GM18909 (cell line): ENCODE data around the gene NFATC1.

ENCODE experiments used
- ATAC-seq: cut with Tn5 transposase; IDR thresholded peaks from one replicate; pipeline ENCODE4 v1.9.1; 2021; ENCODE audit warnings: mild to moderate bottlenecking; ENCODE audit not compliant: unreplicated experiment, poor library complexity

The NFATC1 gene

GRCh38 chr18:79436556-79437275 lies 41.0 kb downstream of the NFATC1 start:
- no peak for ATAC-seq

DNA sequence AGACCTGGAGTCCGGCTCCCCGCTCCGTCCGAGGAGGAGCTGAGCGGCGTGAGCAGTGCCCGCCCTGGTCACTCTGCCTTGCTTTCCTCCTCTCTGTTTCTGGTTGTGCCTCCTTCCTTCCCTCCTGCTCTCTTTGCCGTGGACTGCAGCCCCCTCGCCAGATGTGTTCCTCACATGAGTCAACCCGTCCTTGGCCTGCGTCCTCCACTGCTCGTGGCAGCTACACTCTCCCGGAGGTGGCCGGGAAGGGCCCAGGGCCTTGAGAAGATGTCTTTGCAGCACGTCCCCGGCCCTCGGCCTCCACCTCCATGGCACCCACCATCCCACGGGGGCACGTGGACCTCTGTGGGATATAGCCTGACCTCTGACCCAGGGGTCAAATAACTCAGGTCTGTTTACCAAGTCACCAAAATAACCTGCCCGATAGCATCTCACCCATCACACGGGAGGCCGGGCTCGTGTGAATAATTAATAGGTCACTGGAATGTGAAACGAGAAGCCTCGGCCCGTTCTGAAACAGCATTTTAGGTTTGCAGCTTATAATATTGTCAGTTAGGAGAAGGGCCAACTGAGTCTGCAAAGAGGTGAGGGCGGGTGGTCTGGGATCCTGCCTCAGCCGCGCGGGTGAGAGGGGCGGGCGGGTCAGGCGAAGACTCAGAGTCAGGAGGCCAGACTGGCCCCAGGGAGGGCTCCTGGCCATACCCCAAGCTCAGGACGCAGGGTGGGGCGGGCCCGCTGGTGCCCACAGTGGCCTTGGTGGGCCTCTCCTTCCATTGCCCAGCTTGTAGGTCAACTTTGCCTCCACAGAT lies 42.6 kb downstream of the NFATC1 start:
- peak; percentile 34 for ATAC-seq

DNA sequence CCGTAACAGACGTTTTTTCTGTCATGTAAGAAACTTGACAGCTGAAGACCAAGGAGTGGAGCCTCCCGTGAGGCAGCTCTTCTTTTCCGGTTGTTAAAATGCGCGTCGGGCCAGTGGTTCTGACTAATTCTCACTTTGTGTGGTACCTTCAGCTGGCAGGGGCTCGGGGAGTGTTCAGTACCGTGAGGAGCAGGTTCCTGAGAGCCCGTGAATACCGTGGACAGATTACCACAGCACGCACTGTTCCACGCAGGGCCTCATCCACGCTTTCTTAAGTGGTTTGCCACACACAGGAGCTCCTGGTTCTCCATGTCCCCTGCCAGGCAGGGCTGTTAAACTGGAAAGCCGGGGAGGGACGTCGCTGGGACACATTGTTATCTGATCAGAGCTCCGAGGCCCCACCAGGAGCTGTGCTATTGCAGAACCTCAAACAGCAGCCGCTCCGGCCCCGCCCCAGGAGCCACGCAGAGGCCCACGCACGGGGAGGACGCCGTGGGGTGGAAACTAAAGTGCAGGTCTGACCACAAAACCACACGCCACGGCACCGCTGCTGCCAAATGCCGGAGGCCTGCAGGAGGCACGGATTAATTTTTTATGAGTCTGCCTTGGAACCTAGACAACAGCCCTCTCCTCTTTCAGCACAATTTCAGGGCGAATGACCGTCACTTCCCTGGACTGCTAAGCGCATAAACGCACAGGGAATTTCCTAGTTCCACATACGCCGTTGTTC lies 43.3 kb downstream of the NFATC1 start:
- no peak for ATAC-seq

DNA sequence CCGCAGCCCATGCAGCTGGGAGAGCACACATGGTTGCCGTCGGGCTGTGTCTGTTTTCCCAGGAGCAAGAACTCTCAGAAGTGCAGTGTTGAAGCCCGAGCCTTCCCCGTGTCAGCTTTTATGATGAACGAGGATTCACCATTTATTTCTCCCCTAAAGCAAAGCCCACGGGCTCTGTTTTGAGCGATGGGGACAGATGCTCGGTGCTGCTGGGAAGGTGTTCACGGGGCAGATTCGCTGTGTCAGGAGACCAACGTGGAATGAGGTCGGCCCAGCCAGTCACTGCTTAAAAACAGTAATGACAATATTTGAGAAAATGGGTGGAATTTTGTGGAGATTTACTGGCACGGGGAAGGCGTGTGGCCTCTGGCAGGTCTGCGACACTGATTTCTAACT lies 43.9 kb downstream of the NFATC1 start:
- ATAC-seq = no peak

GRCh38 chr18:79440316-79441110 lies 44.8 kb downstream of the NFATC1 start:
- no peak for ATAC-seq

DNA sequence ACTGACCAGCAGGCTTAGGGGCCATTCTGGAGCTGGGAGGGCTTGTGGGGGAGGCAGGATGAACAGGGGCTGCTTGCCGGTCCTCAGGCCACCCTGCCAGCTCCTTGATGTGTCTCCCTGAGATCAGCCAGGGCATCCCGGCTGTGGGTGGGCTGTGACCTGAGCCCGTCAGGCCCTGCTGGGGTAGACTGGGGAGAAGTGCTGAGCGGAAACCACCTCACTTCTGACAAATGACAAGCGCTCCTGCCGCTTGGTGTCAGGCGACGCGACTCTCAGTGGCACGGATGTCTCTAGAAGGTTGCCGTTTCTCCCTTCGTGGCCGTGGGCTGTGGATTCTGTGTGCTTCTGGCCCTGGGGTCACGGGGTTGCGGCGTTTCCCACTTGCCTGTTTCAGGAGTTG lies 45.7 kb downstream of the NFATC1 start:
- no peak for ATAC-seq

DNA sequence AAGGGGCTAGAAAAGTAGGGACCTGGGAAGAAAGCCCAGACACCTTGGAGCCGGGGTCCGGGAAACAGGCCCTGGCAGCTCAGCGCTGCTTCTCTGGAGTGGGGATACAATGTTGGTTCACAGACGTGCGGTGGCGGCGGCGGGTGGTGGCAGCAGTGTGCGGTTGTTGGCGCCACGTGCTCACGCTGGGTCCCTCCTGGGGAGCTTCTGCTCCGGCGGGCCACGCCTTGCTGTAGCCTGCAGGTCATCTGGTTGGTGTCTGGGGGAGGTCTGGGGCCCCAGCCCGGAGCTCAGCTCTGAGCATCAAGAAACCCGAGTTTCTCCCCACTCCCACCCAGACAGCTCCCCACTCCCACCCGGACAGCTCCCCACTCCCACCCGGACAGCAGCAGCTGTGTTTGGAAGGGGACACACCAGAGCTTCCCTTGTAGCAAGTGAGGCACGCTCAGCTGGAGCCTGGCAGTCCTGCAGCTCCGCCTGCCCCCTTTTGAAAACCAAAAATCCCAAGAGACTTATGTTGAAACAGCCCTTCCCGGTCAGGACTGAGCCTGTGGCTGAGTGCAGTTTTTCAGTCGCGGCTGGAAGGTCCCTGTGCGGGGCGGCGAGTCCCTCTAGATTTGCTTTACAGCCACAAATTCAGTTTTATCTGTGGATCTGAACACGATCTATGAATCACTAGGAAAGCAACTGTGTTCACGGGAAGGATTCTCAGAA lies 46.9 kb downstream of the NFATC1 start:
- ATAC-seq = no peak

- no peak for ATAC-seq
Measured at GRCh38 chr18:79445221-79445620, 49.5 kb downstream of the NFATC1 start.

- no peak for ATAC-seq
Measured at GRCh38 chr18:79445696-79446561, 50.2 kb downstream of the NFATC1 start.

DNA sequence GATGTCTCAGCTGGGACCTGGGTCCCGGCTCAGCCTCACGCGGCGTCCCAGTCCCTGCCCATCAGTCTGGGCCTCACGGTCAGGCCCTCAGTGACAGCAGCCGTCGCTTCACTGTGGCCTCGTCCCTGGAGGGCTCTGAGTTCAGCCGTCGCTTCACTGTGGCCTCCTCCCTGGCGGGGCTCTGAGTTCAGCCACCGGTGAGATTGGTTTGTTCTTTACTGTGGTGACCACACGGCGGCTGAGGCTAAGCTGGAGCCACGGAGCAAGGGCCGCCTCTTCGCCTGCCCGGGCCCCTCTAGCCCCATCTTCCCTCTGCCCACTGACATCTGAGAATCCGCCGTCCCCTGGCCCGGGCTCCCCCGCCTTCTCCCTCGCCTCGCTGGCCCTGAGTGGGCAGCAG lies 51.2 kb downstream of the NFATC1 start:
- ATAC-seq = no peak

GRCh38 chr18:79447703-79448367 lies 52.1 kb downstream of the NFATC1 start:
- no peak for ATAC-seq

- ATAC-seq = no peak
Measured at GRCh38 chr18:79448621-79449020, 52.9 kb downstream of the NFATC1 start.

- ATAC-seq = no peak
Measured at GRCh38 chr18:79449551-79450288, 54.0 kb downstream of the NFATC1 start.

DNA sequence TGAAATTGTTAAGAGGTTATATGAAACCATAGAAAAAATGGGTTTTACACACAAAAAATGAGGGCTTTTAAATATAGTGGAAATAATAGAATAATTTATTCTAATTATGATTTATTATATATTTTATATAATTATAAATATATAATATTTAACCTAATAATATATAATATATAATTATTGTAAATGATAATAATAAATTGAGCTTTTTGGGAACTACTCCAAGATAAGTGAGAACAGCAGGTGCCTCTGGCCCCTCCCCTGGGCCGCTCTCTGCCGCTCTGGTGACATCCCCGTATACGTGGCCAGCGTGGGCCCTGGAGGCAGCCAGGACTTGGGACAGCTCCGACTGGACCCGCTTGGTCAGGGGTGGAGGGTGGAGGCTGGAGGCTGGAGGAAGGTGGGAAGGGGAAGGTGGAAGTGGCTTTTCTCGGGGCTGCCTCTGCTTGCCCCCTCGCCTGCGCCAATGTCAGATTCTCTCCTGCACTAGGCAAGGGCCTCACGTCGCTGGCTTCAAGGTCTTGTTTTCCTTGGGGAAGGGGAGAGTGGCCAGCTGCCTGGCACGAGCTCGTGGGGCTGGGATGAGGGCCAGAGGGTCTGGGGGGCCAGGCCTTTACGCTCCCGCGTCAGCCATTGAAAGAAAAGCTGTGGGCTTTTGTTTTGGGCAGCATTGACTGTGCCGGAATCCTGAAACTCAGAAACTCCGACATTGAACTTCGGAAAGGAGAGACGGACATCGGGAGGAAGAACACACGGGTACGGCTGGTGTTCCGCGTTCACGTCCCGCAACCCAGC lies 54.8 kb downstream of the NFATC1 start:
- ATAC-seq = no peak

DNA sequence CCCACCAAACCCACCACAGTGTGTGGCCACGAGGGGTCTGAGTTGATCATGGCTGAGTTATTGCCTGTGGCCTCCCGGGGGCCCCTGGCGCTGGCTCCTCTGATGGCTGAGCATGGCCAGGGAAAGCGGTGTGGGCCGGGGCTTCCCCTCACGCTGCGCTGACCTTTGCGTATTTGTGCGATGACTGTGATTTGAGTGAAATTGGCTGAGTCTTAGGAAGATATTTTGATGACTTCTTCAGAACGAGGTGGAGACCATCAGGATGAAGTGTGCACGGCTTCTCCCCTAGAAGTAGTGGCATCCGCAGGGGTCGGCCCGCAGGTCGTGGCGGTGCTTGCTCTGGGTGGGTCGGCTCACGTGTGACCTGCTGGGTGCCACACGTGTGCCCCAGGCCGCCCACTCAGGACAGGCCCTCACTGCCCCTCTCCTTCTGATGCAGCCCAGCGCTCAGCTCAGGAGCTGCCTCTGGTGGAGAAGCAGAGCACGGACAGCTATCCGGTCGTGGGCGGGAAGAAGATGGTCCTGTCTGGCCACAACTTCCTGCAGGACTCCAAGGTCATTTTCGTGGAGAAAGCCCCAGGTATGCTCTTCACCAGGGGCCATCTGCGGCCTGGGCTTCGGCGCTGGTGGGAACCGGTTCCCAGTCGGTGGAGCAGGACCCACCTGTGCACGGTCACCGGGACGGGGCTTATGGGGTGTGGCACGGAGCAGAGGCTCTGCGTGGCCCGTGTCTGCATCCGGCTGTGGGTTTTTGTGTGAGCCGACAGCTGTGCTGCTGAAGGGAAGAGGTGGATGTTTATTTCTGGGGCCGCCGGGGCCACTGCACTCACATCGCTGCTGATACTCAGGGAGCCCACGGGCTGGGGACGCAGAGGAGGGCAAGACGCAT lies 55.8 kb downstream of the NFATC1 start:
- no peak for ATAC-seq
